ENCODE results near the gene RHOG.

The RHOG gene

GRCh38 chr11:3807909-3808860, 32.6 kb downstream of the RHOG start, which contains the start of gene PGAP2:
TSS of gene PGAP2 (plus strand) at chr11:3808560. CDS start at chr11:3811260, 2,700 bp downstream.
- peak; percentile 78 for DNase-seq (ENCODE audit: low read depth)
- H3K4me3 ChIP-seq (ENCODE audit: low read depth, low read length): peak within 1 kb of the TSS; percentile 81
- TF ChIP-seq MAX (IDR thresholded peaks at IDR 0.05; ENCODE audit: low read depth, low read length) (0 out of 2 replicates have a peak, but pooled peaks have one; percentile 15), CTCF (IDR thresholded peaks at IDR 0.05; ENCODE audit: low read depth, low read length) (peak; percentile 68), MYC (IDR thresholded peaks at IDR 0.05; ENCODE audit: low read depth, low read length) (0 out of 2 replicates have a peak, but pooled peaks have one; percentile 25), POLR2A (IDR thresholded peaks at IDR 0.05; ENCODE audit: extremely low read depth, insufficient read length) (peak; percentile 45)

- no peak overlapping the region for H3K4me3 ChIP-seq (ENCODE audit: low read depth, low read length)
- no peak for TF ChIP-seq MYC (IDR thresholded peaks at IDR 0.05; ENCODE audit: low read depth, low read length)
- TF ChIP-seq CTCF (IDR thresholded peaks at IDR 0.05; ENCODE audit: low read depth, low read length): no peak
- no peak for TF ChIP-seq MAX (IDR thresholded peaks at IDR 0.05; ENCODE audit: low read depth, low read length)
- no peak for TF ChIP-seq POLR2A (IDR thresholded peaks at IDR 0.05; ENCODE audit: extremely low read depth, insufficient read length)
- DNase-seq (ENCODE audit: low read depth): no peak
These were observed 36.8 kb downstream of the RHOG start for GRCh38 chr11:3803726-3804495.

GRCh38 chr11:3802011-3802790, 38.6 kb downstream of the RHOG start:
- H3K4me3 ChIP-seq (ENCODE audit: low read depth, low read length): no peak overlapping the region
- no peak for TF ChIP-seq MYC (IDR thresholded peaks at IDR 0.05; ENCODE audit: low read depth, low read length)
- no peak for TF ChIP-seq MAX (IDR thresholded peaks at IDR 0.05; ENCODE audit: low read depth, low read length)
- no peak for TF ChIP-seq CTCF (IDR thresholded peaks at IDR 0.05; ENCODE audit: low read depth, low read length)
- no peak for TF ChIP-seq POLR2A (IDR thresholded peaks at IDR 0.05; ENCODE audit: extremely low read depth, insufficient read length)
- DNase-seq (ENCODE audit: low read depth): no peak

GRCh38 chr11:3799873-3800272, 40.9 kb downstream of the RHOG start:
- H3K4me3 ChIP-seq (ENCODE audit: low read depth, low read length): no peak overlapping the region
- DNase-seq (ENCODE audit: low read depth): no peak
- TF ChIP-seq MYC (IDR thresholded peaks at IDR 0.05; ENCODE audit: low read depth, low read length): no peak
- TF ChIP-seq CTCF (IDR thresholded peaks at IDR 0.05; ENCODE audit: low read depth, low read length): no peak
- no peak for TF ChIP-seq POLR2A (IDR thresholded peaks at IDR 0.05; ENCODE audit: extremely low read depth, insufficient read length)
- TF ChIP-seq MAX (IDR thresholded peaks at IDR 0.05; ENCODE audit: low read depth, low read length): no peak

- DNase-seq (ENCODE audit: low read depth): no peak
- no peak for TF ChIP-seq MAX (IDR thresholded peaks at IDR 0.05; ENCODE audit: low read depth, low read length)
- no peak for TF ChIP-seq POLR2A (IDR thresholded peaks at IDR 0.05; ENCODE audit: extremely low read depth, insufficient read length)
- TF ChIP-seq MYC (IDR thresholded peaks at IDR 0.05; ENCODE audit: low read depth, low read length): no peak
- TF ChIP-seq CTCF (IDR thresholded peaks at IDR 0.05; ENCODE audit: low read depth, low read length): no peak
- H3K4me3 ChIP-seq (ENCODE audit: low read depth, low read length): no peak overlapping the region
These were observed 41.6 kb downstream of the RHOG start for GRCh38 chr11:3799143-3799542.
